Mesenchymal stem cell (in vitro differentiated cells and primary cell): ENCODE results near the gene SMDT1.
A peak's percentile ranks its signal among the peaks of the same experiment; 100 is the strongest.
"Not testable (repeated sequence)": the region's sequence is repeated elsewhere in the genome, so short reads cannot be mapped to it uniquely, and the experiment has no call there.

ENCODE experiments used
- DNase-seq: peaks from one replicate; pipeline ENCODE4 v3.0.0-alpha.2; 2013
- H2AFZ ChIP-seq: one replicate; pipeline ENCODE4 v1.6.1; 2013; ENCODE audit warnings: low read depth, mild to moderate bottlenecking, control low read depth, inconsistent platforms, low read length, moderate library complexity
- H2AK5ac ChIP-seq: 2 replicates; pipeline ENCODE4 v1.6.1; 2013; ENCODE audit warnings: low read length, moderate library complexity, mild to moderate bottlenecking, inconsistent platforms; ENCODE audit not compliant: severe bottlenecking
- H2BK120ac ChIP-seq: one replicate; pipeline ENCODE4 v1.6.1; 2013; ENCODE audit warnings: low read depth, mild to moderate bottlenecking, inconsistent platforms, low read length, moderate library complexity
- H2BK12ac ChIP-seq, 2 experiments: one replicate each; pipeline ENCODE4 v1.6.1; 2013; ENCODE audit warnings: inconsistent platforms in 2 of 2, low read length in 2 of 2, mild to moderate bottlenecking in 2 of 2, moderate library complexity in 2 of 2, control low read depth in 1 of 2
- H2BK15ac ChIP-seq: one replicate; pipeline ENCODE4 v1.6.1; 2013; ENCODE audit warnings: mild to moderate bottlenecking, low read depth, inconsistent platforms; ENCODE audit not compliant: poor library complexity, severe bottlenecking
- H2BK5ac ChIP-seq: 2 replicates; pipeline ENCODE4 v1.6.1; 2013; ENCODE audit warnings: low read depth, mild to moderate bottlenecking, low read length, control low read depth, inconsistent platforms; ENCODE audit not compliant: poor library complexity, severe bottlenecking
- H3K14ac ChIP-seq, 2 experiments: one replicate each; pipeline ENCODE4 v1.6.1; 2013; ENCODE audit warnings: inconsistent platforms in 2 of 2, low read length in 2 of 2, control low read depth in 1 of 2, mild to moderate bottlenecking in 1 of 2, moderate library complexity in 1 of 2
- H3K18ac ChIP-seq, 2 experiments: one replicate each; pipeline ENCODE4 v1.6.1; 2013; ENCODE audit warnings: inconsistent platforms in 2 of 2, low read length in 2 of 2, control low read depth in 1 of 2, low read depth in 1 of 2, mild to moderate bottlenecking in 1 of 2
- H3K23ac ChIP-seq, 2 experiments: one replicate each; pipeline ENCODE4 v1.6.1; 2013; ENCODE audit warnings: inconsistent platforms in 2 of 2, low read length in 2 of 2, mild to moderate bottlenecking in 2 of 2, moderate library complexity in 2 of 2, control low read depth in 1 of 2
- H3K27ac ChIP-seq: 2 replicates; pipeline ENCODE4 v1.5.1; 2013; ENCODE audit warnings: mild to moderate bottlenecking, moderate library complexity, low read length, control low read depth, inconsistent platforms; ENCODE audit not compliant: poor library complexity, severe bottlenecking
- H3K27me3 ChIP-seq, 2 experiments: 2 replicates each; pipeline versions ENCODE4 v1.6.1 to v1.7.0; 2013; ENCODE audit warnings: low read length in 2 of 2, mild to moderate bottlenecking in 2 of 2, moderate library complexity in 2 of 2, control low read depth in 1 of 2, inconsistent platforms in 1 of 2; ENCODE audit not compliant: control insufficient read depth in 1 of 2, insufficient read depth in 1 of 2
- H3K36me3 ChIP-seq, 2 experiments: 2 replicates each; pipeline versions ENCODE4 v1.6.1 to v1.7.0; 2013; ENCODE audit warnings: low read length in 2 of 2, control low read depth in 1 of 2, inconsistent platforms in 1 of 2, low read depth in 1 of 2, mild to moderate bottlenecking in 1 of 2; ENCODE audit not compliant: insufficient read depth in 2 of 2, control insufficient read depth in 1 of 2
- H3K4ac ChIP-seq, 2 experiments: one replicate each; pipeline ENCODE4 v1.6.1; 2013; ENCODE audit warnings: inconsistent platforms in 2 of 2, low read length in 2 of 2, mild to moderate bottlenecking in 2 of 2, moderate library complexity in 2 of 2, control low read depth in 1 of 2, low read depth in 1 of 2
- H3K4me1 ChIP-seq: 2 replicates; pipeline ENCODE4 v1.6.1; 2013; ENCODE audit warnings: low read depth, low read length, control low read depth; ENCODE audit not compliant: control insufficient read depth, insufficient read depth
- H3K4me2 ChIP-seq: 2 replicates; pipeline ENCODE4 v1.6.1; 2013; ENCODE audit warnings: low read length, mild to moderate bottlenecking, inconsistent platforms; ENCODE audit not compliant: poor library complexity, severe bottlenecking
- H3K4me3 ChIP-seq, 2 experiments: 2 replicates each; pipeline versions ENCODE4 v1.5.1 to v1.7.0; 2013; ENCODE audit warnings: low read length in 2 of 2, mild to moderate bottlenecking in 2 of 2, control low read depth in 1 of 2, low read depth in 1 of 2; ENCODE audit not compliant: insufficient read depth in 1 of 2
- H3K79me1 ChIP-seq: replicated peaks from 2 replicates; pipeline ENCODE4 v1.6.1; 2013; ENCODE audit warnings: mild to moderate bottlenecking, control low read depth, low read length, inconsistent platforms; ENCODE audit not compliant: poor library complexity, severe bottlenecking
- H3K9ac ChIP-seq: 2 replicates; pipeline ENCODE4 v1.7.0; 2013; ENCODE audit warnings: mild to moderate bottlenecking, low read length, moderate library complexity
- H3K9me3 ChIP-seq: 2 replicates; pipeline ENCODE4 v1.7.0; 2013; ENCODE audit warnings: mild to moderate bottlenecking, low read length; ENCODE audit not compliant: control insufficient read depth
- H4K8ac ChIP-seq: one replicate; pipeline ENCODE4 v1.6.1; 2013; ENCODE audit warnings: inconsistent platforms, mild to moderate bottlenecking, low read length, moderate library complexity
- H4K91ac ChIP-seq: one replicate; pipeline ENCODE4 v1.6.1; 2013; ENCODE audit warnings: mild to moderate bottlenecking, low read length, inconsistent platforms
- WGBS: methylation state at CpG from one replicate; pipeline ENCODE4 v1.1.7; 2013; ENCODE audit warnings: mixed read lengths; 5-methylcytosine and 5-hydroxymethylcytosine counted together

The SMDT1 gene

GRCh38 chr22:42114721-42115120 is 35.2 kb downstream of the SMDT1 start:
- no peak overlapping the region for H4K8ac ChIP-seq
- no peak overlapping the region for H3K14ac ChIP-seq
- H3K18ac ChIP-seq: no peak overlapping the region
- no peak overlapping the region for H3K9ac ChIP-seq
- no peak overlapping the region for H3K27ac ChIP-seq
- H3K4me1 ChIP-seq: no peaks in the 10 kb centered on the region
- H3K4me2 ChIP-seq: no peak overlapping the region
- H2AFZ ChIP-seq: no peak overlapping the region
- peak; percentile 41 for DNase-seq
- H2BK15ac ChIP-seq: no peak overlapping the region
- H4K91ac ChIP-seq: no peak overlapping the region
- no peak overlapping the region for H2BK120ac ChIP-seq
- WGBS: 71% methylated on average over 7 of the region's 7 CpGs
- no peaks in the 10 kb centered on the region for H3K36me3 ChIP-seq
- H2AK5ac ChIP-seq: no peak overlapping the region
- no peak overlapping the region for H3K4ac ChIP-seq
- H3K23ac ChIP-seq: no peak overlapping the region
- no peak overlapping the region for H3K4me3 ChIP-seq
- H2BK12ac ChIP-seq: no peak overlapping the region
- peaks cover 4% of the 10 kb centered on the region for H3K79me1 ChIP-seq
- H2BK5ac ChIP-seq: no peak overlapping the region
- H3K27me3 ChIP-seq: no peaks in the 10 kb centered on the region
- H3K9me3 ChIP-seq: peaks cover 14% of the 10 kb centered on the region

- not testable (repeated sequence) for H2BK12ac ChIP-seq, H3K18ac ChIP-seq, H3K79me1 ChIP-seq, H3K4me2 ChIP-seq, H3K9ac ChIP-seq, H2AFZ ChIP-seq, H3K27me3 ChIP-seq, H2AK5ac ChIP-seq, H3K4ac ChIP-seq, DNase-seq, H2BK5ac ChIP-seq, H3K27ac ChIP-seq, H3K4me3 ChIP-seq, H3K14ac ChIP-seq, H4K8ac ChIP-seq, H3K4me1 ChIP-seq, H3K36me3 ChIP-seq, H3K23ac ChIP-seq, H2BK120ac ChIP-seq, H2BK15ac ChIP-seq, H4K91ac ChIP-seq
- WGBS: 86% methylated on average over 6 of the region's 6 CpGs
- peaks cover 14% of the 10 kb centered on the region for H3K9me3 ChIP-seq
Observed at GRCh38 chr22:42115420-42115830, 35.9 kb downstream of the SMDT1 start.

GRCh38 chr22:42116848-42117424 is 37.4 kb downstream of the SMDT1 start:
- H2BK120ac ChIP-seq: no peak overlapping the region
- H3K9ac ChIP-seq: no peak overlapping the region
- H3K4me3 ChIP-seq: no peak overlapping the region
- no peak overlapping the region for H3K18ac ChIP-seq
- no peak overlapping the region for H3K4ac ChIP-seq
- H2AK5ac ChIP-seq: no peak overlapping the region
- H3K4me1 ChIP-seq: no peaks in the 10 kb centered on the region
- H2BK12ac ChIP-seq: no peak overlapping the region
- no peak overlapping the region for H2BK5ac ChIP-seq
- no peak overlapping the region for H3K23ac ChIP-seq
- no peaks in the 10 kb centered on the region for H3K36me3 ChIP-seq
- no peak overlapping the region for H4K8ac ChIP-seq
- DNase-seq: peak; percentile 52
- no peak overlapping the region for H4K91ac ChIP-seq
- H2BK15ac ChIP-seq: no peak overlapping the region
- H3K79me1 ChIP-seq: peaks cover 4% of the 10 kb centered on the region
- H3K27ac ChIP-seq: no peak overlapping the region
- H3K14ac ChIP-seq: no peak overlapping the region
- H3K4me2 ChIP-seq: no peak overlapping the region
- no peaks in the 10 kb centered on the region for H3K27me3 ChIP-seq
- no peak overlapping the region for H2AFZ ChIP-seq
- peaks cover 14% of the 10 kb centered on the region for H3K9me3 ChIP-seq
- 76% methylated on average over 3 of the region's 4 CpGs for WGBS

GRCh38 chr22:42120231-42121021 is 40.9 kb downstream of the SMDT1 start:
- H3K9me3 ChIP-seq, H3K36me3 ChIP-seq, H3K79me1 ChIP-seq, H2BK120ac ChIP-seq, H3K4me1 ChIP-seq, DNase-seq, H3K14ac ChIP-seq, H3K18ac ChIP-seq, H2BK15ac ChIP-seq, H4K8ac ChIP-seq, H3K27ac ChIP-seq, H2AFZ ChIP-seq, H4K91ac ChIP-seq, H3K9ac ChIP-seq, H3K23ac ChIP-seq, H2AK5ac ChIP-seq, H3K27me3 ChIP-seq, H2BK5ac ChIP-seq, H3K4me3 ChIP-seq, H3K4ac ChIP-seq, H3K4me2 ChIP-seq, H2BK12ac ChIP-seq: not testable (repeated sequence)
- WGBS: 90% methylated on average over 11 of the region's 15 CpGs
